B cell (primary cell): Measurements from ENCODE around the gene TSPAN18. TPM values are rescaled to one million over a fixed set of nuclear protein-coding genes. Genes with fewer than 3 reads are reported as not detected.

Experiments
- ATAC-seq: fragments of 200-7000 bp; cut with Tn5 transposase; one replicate; pipeline ENCODE4 v1.10.0; 2021; ENCODE audit warnings: low read depth, mild to moderate bottlenecking, moderate number of reproducible peaks, moderate library complexity
- CTCF ChIA-PET: fragments of 350-600 bp; sonication (Branson Sonifier 250); formaldehyde crosslinking; loops from one replicate; lab custom pipeline; 2021; ENCODE audit warnings: antibody characterized with exemption, inconsistent platforms; lab: Charles Lee
- POLR2A ChIA-PET: fragments of 350-600 bp; sonication (Branson Sonifier 250); formaldehyde crosslinking; loops from one replicate; lab custom pipeline; 2021; ENCODE audit warnings: antibody characterized with exemption; lab: Charles Lee
- DNase-seq: peaks from one replicate; pipeline ENCODE4 v3.0.0; 2013
- H2AFZ ChIP-seq: 2 replicates; pipeline ENCODE4 v1.6.1; 2012; ENCODE audit warnings: mild to moderate bottlenecking, low read depth, low read length; ENCODE audit not compliant: insufficient read depth, poor library complexity, severe bottlenecking
- H3K27ac ChIP-seq, 2 donors: 1 replicate in 1 of 2; 2 replicates in 1 of 2; pipeline ENCODE4 v1.5.1; 2012 to 2013; ENCODE audit warnings: low read length in 2 of 2, mild to moderate bottlenecking in 2 of 2, moderate library complexity in 1 of 2
- H3K27me3 ChIP-seq, 4 experiments: fragments of 200-600 bp in 1 of 4; sonication (generic) in 1 of 4; replicated peaks in 1 of 4; 1 replicate in 2 of 4; 2 replicates in 2 of 4; pipeline versions ENCODE4 v1.6.1 to v1.7.0; 2013 to 2016; ENCODE audit warnings: low read length in 3 of 4, mild to moderate bottlenecking in 2 of 4, mixed read lengths in 1 of 4, moderate library complexity in 1 of 4; ENCODE audit not compliant: insufficient read depth in 4 of 4, control insufficient read depth in 3 of 4; ENCODE audit errors: control extremely low read depth in 1 of 4
- H3K36me3 ChIP-seq, 2 experiments: replicated peaks in 1 of 2; 1 replicate in 1 of 2; 2 replicates in 1 of 2; pipeline versions ENCODE4 v1.6.1 to v1.7.1; 2013; ENCODE audit warnings: low read length in 1 of 2; ENCODE audit not compliant: insufficient read depth in 2 of 2, control insufficient read depth in 1 of 2; ENCODE audit errors: control extremely low read depth in 1 of 2, extremely low read depth in 1 of 2
- H3K4me1 ChIP-seq, 2 donors: fragments of 200-600 bp in 1 of 2; sonication (generic) in 1 of 2; 1 replicate in 1 of 2; 2 replicates in 1 of 2; pipeline versions ENCODE4 v1.5.1 to v1.6.1; 2013 to 2017; ENCODE audit warnings: low read length in 2 of 2; ENCODE audit not compliant: control insufficient read depth in 2 of 2, insufficient read depth in 2 of 2
- H3K4me2 ChIP-seq: replicated peaks from 2 replicates; pipeline ENCODE3; 2012; ENCODE audit warnings: mild to moderate bottlenecking, low read depth, low read length; ENCODE audit not compliant: poor library complexity, severe bottlenecking
- H3K4me3 ChIP-seq, 5 experiments: fragments of 200-600 bp in 1 of 5; sonication (generic) in 1 of 5; 1 replicate in 3 of 5; 2 replicates in 2 of 5; pipeline versions ENCODE4 v1.5.1 to v1.7.0; 2011 to 2016; ENCODE audit warnings: low read length in 4 of 5, mild to moderate bottlenecking in 4 of 5, low read depth in 2 of 5, control low read depth in 1 of 5, moderate library complexity in 1 of 5; ENCODE audit not compliant: insufficient read depth in 1 of 5; ENCODE audit errors: control extremely low read depth in 1 of 5, extremely low read depth in 1 of 5
- H3K79me2 ChIP-seq: fragments of 200-600 bp; sonication (generic); one replicate; pipeline ENCODE4 v1.6.0; 2016; ENCODE audit warnings: low read length; ENCODE audit not compliant: control insufficient read depth, insufficient read depth
- H3K9ac ChIP-seq: fragments of 200-600 bp; sonication (generic); 2 replicates; pipeline ENCODE4 v1.6.1; 2017; ENCODE audit warnings: mild to moderate bottlenecking, low read length, moderate library complexity
- H3K9me3 ChIP-seq, 3 donors: one replicate each; pipeline versions ENCODE4 v1.6.1 to v1.7.1; 2013; ENCODE audit warnings: low read length in 2 of 3; ENCODE audit not compliant: control insufficient read depth in 2 of 3, insufficient read depth in 1 of 3; ENCODE audit errors: control extremely low read depth in 1 of 3
- H4K20me1 ChIP-seq: 2 replicates; pipeline ENCODE4 v1.6.0; 2012; ENCODE audit warnings: mild to moderate bottlenecking, low read length; ENCODE audit not compliant: insufficient read depth, control insufficient read depth, poor library complexity, severe bottlenecking
- H3K27ac Mint-ChIP-seq: one replicate; pipeline ENCODE4 v1.8.0; 2021; ENCODE audit warnings: mixed read lengths
- H3K27me3 Mint-ChIP-seq: one replicate; pipeline ENCODE4 v1.8.0; 2021; ENCODE audit warnings: mixed read lengths
- H3K4me1 Mint-ChIP-seq: one replicate; pipeline ENCODE4 v1.8.0; 2021; ENCODE audit warnings: mixed read lengths
- H3K4me3 Mint-ChIP-seq: one replicate; pipeline ENCODE4 v1.8.0; 2021; ENCODE audit warnings: mixed read lengths
- H3K9me3 Mint-ChIP-seq: one replicate; pipeline ENCODE4 v1.8.0; 2022; ENCODE audit warnings: mixed read lengths; ENCODE audit not compliant: insufficient read depth
- CTCF ChIP-seq: fragments of 200-600 bp; IDR thresholded peaks from one replicate; pipeline ENCODE4 v1.8.0; 2022; ENCODE audit warnings: antibody characterized with exemption, mild to moderate bottlenecking
- EZH2 ChIP-seq: IDR thresholded peaks from 2 replicates; pipeline ENCODE4 v1.6.1; 2012; ENCODE audit warnings: borderline replicate concordance, low read depth, mild to moderate bottlenecking, moderate library complexity, low read length; ENCODE audit not compliant: insufficient read depth, poor library complexity, severe bottlenecking
- WGBS: methylation state at CpG from one replicate; pipeline ENCODE4 v1.1.5; 2013; ENCODE audit warnings: missing lambda C conversion rate; ENCODE audit not compliant: insufficient coverage; 5-methylcytosine and 5-hydroxymethylcytosine counted together
- intact Hi-C: fragments of 100-400 bp; cut with micrococcal nuclease; formaldehyde crosslinking; loops from one replicate; pipeline ENCODE4 v1.10.0; 2022
- polyA plus RNA-seq: library from polyadenylated mRNA; depleted of rRNA; stranded (reverse); fragments of >200 nt; gene quantifications from 2 replicates; pipeline ENCODE4 v1.2.3, GENCODE V29; 2012
- total RNA-seq, 2 donors: library from RNA; stranded (reverse); fragments of 120-200 nt in 1 of 2; gene quantifications; 1 replicate in 1 of 2; 2 replicates in 1 of 2; pipeline versions ENCODE4 v1.2.3 to v1.2.4, GENCODE V29; 2013 to 2022

Gene TSPAN18
- total and polyA plus RNA-seq, 2 donors (not counting 1 experiment from before 2014, with no cell fraction given), result 0.75 to 2.0 TPM

DNA sequence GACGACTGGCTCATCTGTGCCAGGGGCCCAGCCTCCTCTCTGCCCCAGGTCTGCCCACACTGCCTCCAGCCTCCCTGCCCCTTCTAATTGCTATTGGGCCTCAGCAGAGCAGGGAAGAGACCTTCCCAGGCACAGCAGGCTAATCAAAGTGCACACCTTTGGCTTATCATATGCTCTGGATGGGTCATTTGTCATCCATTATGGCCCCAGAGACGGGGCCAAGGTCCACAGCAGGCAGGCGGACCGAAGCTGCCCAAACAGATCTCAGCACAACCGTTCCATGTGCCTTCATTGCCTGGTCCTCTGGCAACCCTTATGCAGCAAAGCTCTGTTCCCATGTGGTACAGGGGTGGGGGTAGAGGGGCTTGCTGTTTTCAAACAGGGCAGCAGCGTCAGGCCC is 157.3 kb downstream of the TSPAN18 start:
- Mint-ChIP-seq H3K27me3 (no peaks in the 10 kb centered on the region), H3K9me3 (no peaks in the 10 kb centered on the region), H3K27ac (no peak overlapping the region), H3K4me3 (no peak overlapping the region), H3K4me1 (no peaks in the 10 kb centered on the region)
- WGBS, result 93% methylated on average over 6 of the region's 6 CpGs
- TF ChIP-seq CTCF, result no peak
- no peak for TF ChIP-seq EZH2
- Histone ChIP-seq H3K36me3 (no peaks in the 10 kb centered on the region), H3K79me2 (no peaks in the 10 kb centered on the region), H3K4me2 (no peak overlapping the region), H3K4me1 (no peaks in the 10 kb centered on the region), H3K27me3 (no peaks in the 10 kb centered on the region), H4K20me1 (no peaks in the 10 kb centered on the region), H3K9ac (no peak overlapping the region), H2AFZ (no peak overlapping the region), H3K27ac (no peak overlapping the region), H3K4me3 (no peak overlapping the region), H3K9me3 (no peaks in the 10 kb centered on the region)
- CTCF ChIA-PET, result no interaction called here
- intact Hi-C loops, result no loop called here
- ATAC-seq (no peak), DNase-seq (no peak)
- POLR2A ChIA-PET, result no interaction called here

DNA sequence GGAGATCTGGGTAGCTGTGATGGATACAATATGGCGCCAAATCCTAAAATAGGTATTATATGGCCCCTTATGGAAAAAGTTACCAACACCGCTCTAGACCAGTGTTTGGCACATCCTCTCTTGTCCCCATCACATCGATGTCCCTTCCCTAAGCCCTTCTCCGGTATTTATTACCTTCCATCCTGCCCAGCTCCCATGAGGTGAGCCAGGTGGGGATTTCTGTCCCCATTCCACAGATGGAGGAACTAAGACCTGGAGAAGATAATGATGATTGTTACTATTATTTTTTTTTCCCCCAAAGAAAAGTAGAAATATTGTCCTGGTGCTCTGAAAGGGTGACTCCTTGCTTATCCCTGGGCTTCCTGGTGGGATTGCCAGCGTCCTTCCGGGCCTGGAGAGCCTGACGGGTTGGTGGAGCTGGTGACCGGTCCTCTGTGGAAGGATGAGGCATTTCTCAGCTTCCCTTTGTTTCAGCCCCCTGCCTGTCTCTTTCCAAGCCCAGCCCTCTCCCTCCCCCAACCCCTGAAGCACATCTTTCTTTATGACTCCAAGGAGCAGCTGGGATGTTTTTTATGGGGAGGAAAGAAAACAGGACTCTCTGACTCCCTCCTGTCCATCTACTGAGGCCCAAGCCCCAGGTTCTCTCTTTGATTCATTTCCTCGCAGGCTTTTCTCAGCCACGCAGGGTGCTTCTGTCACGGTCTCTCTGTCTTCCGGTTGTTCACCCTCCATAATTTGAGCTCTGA is 158.5 kb downstream of the TSPAN18 start:
- H3K27ac Mint-ChIP-seq, result no peak overlapping the region
- H3K4me1 Mint-ChIP-seq, result no peaks in the 10 kb centered on the region
- Histone ChIP-seq H2AFZ (no peak overlapping the region), H3K4me2 (no peak overlapping the region), H3K27ac (no peak overlapping the region), H3K9ac (no peak overlapping the region), H3K9me3 (no peaks in the 10 kb centered on the region), H3K36me3 (no peaks in the 10 kb centered on the region), H4K20me1 (no peaks in the 10 kb centered on the region), H3K79me2 (no peaks in the 10 kb centered on the region), H3K4me1 (no peaks in the 10 kb centered on the region), H3K27me3 (no peaks in the 10 kb centered on the region), H3K4me3 (no peak overlapping the region)
- TF ChIP-seq CTCF, result no peak
- no peak for TF ChIP-seq EZH2
- no peaks in the 10 kb centered on the region for H3K9me3 Mint-ChIP-seq
- ATAC-seq, result no peak
- intact Hi-C loops, result no loop called here
- ChIA-PET POLR2A (no interaction called here), CTCF (no interaction called here)
- H3K27me3 Mint-ChIP-seq, result no peaks in the 10 kb centered on the region
- no peak overlapping the region for H3K4me3 Mint-ChIP-seq
- 76% methylated on average over 3 of the region's 12 CpGs for WGBS
- no peak for DNase-seq
